Ishikawa (cell line): ENCODE data around the gene TFB2M.

ENCODE experiments used
- CREB1 ChIP-seq: IDR thresholded peaks from 2 replicates; pipeline ENCODE4 v1.6.1; 2012; ENCODE audit warnings: low read depth
- EGR1 ChIP-seq: IDR thresholded peaks from 2 replicates; pipeline ENCODE4 v1.6.1; 2012
- EP300 ChIP-seq: IDR thresholded peaks from 2 replicates; pipeline ENCODE4 v1.6.1; 2012; ENCODE audit warnings: borderline replicate concordance
- MAX ChIP-seq: IDR thresholded peaks from 2 replicates; pipeline ENCODE4 v1.6.1; 2012
- NFIC ChIP-seq: IDR thresholded peaks from 2 replicates; pipeline ENCODE4 v1.6.1; 2012
- REST ChIP-seq: IDR thresholded peaks from 2 replicates; pipeline ENCODE4 v1.6.1; 2012; ENCODE audit warnings: low read depth, mild to moderate bottlenecking
- TAF1 ChIP-seq: IDR thresholded peaks from 2 replicates; pipeline ENCODE4 v1.6.1; 2012; ENCODE audit warnings: low read depth, mild to moderate bottlenecking
- TEAD4 ChIP-seq: IDR thresholded peaks from 2 replicates; pipeline ENCODE4 v1.6.1; 2012
- USF1 ChIP-seq: IDR thresholded peaks from 2 replicates; pipeline ENCODE4 v1.6.1; 2012
- YY1 ChIP-seq: IDR thresholded peaks from 2 replicates; pipeline ENCODE4 v1.6.1; 2012; ENCODE audit warnings: low read depth
- ZBTB7A ChIP-seq: IDR thresholded peaks from 2 replicates; pipeline ENCODE4 v1.6.1; 2012; ENCODE audit warnings: low read depth

DNA sequence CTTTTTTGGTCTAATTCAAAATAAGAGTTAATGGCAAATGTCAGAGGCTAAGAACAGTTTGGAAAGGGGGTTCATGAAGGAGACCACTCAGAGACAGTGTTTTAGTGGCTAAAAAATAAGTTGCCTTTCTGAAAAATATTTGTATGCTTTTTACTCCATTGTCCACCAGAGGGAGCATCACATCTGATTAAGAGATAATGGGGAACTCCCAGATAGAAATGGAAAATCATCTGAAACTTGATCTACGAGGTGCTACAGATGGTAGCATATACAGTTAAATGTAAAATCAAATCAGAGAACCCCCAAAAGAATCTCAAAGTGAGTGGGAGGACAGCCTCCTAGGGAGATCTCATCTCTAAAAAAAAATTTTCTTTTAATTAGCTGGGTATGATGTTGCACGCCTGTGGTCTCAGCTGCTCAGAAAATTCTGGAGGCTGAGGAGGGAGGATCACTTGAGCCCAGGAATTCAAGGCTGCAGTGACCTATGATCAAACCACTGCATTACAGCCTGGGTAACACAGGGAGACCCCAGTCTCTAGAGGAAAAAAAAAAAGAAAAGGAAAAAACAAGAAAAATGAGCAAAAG, 68.6 kb downstream of the TFB2M start:
- TF ChIP-seq EP300 (no peak), TAF1 (no peak), MAX (no peak), ZBTB7A (no peak), TEAD4 (no peak), REST (no peak), USF1 (no peak), EGR1 (no peak), YY1 (no peak), CREB1 (no peak), NFIC (no peak)
